ENCODE data around the gene UNC5CL. TPM values are rescaled to one million over a fixed set of nuclear protein-coding genes. Genes with fewer than 3 reads are reported as not detected.

Gene UNC5CL
- total and polyA plus RNA-seq, 2 of the 4 experiments (the other 2 are of a cell fraction) = not detected

DNA sequence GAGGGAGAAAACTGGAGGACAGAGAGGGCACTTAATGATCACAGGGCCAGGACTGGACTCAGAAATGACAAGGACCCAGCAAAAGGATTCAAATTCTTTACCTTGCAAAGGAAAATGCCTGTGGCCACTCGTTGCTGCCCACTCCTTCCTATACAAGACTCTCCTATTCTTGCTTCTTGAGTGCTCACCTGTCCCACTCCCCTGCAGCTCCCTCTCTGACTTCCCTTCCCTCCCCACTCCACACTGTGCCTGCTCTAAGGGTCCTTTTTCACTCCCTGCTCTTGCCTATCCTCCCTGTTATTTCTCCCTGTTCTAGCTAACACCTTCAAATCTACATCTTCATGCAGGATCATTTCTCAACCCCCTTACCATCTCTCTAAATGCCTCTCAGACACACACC is 56.1 kb downstream of the UNC5CL start:
- DNase-seq (no peak), ATAC-seq (ENCODE audit: low read depth) (no peak)
- no peak overlapping the region for H3K9ac ChIP-seq (ENCODE audit: low read depth, low read length)
- no peaks in the 10 kb centered on the region for H4K20me1 ChIP-seq (ENCODE audit: insufficient read depth, low read length)
- in situ Hi-C loops (cut with MboI; ENCODE audit: low sequenced_read_pairs) (no loop called here), intact Hi-C loops (cut with micrococcal nuclease) (no loop called here), dilution Hi-C loops (cut with HindIII; ENCODE audit: low sequenced_read_pairs, unreplicated experiment) (no loop called here)
- H4K91ac ChIP-seq (ENCODE audit: insufficient read depth, low read depth, low read length) = no peak overlapping the region
- H2BK20ac ChIP-seq (ENCODE audit: low read depth, low read length) = no peak overlapping the region
- no peaks in the 10 kb centered on the region for H3K9me1 ChIP-seq (ENCODE audit: insufficient read depth, low read length)
- H2AK9ac ChIP-seq (replicated peaks; ENCODE audit: low read depth, low read length, poor library complexity) = no peak overlapping the region
- no peak overlapping the region for H3K56ac ChIP-seq (ENCODE audit: extremely low read depth, insufficient read depth, low read length)
- H4K5ac ChIP-seq (ENCODE audit: low read depth, low read length) = no peak overlapping the region
- no peak overlapping the region for H3K23ac ChIP-seq (ENCODE audit: low read depth, low read length)
- no peak overlapping the region for H3K27ac ChIP-seq (ENCODE audit: insufficient read depth, low read length)
- no peak overlapping the region for H4K8ac ChIP-seq (ENCODE audit: low read depth in 2 of 2, low read length in 2 of 2)
- H3K18ac ChIP-seq (ENCODE audit: low read depth, low read length) = no peak overlapping the region
- TF ChIP-seq POLR2A (IDR thresholded peaks at IDR 0.05; ENCODE audit: low read depth, low read length) = no peak
- TF ChIP-seq, protein P1, sequence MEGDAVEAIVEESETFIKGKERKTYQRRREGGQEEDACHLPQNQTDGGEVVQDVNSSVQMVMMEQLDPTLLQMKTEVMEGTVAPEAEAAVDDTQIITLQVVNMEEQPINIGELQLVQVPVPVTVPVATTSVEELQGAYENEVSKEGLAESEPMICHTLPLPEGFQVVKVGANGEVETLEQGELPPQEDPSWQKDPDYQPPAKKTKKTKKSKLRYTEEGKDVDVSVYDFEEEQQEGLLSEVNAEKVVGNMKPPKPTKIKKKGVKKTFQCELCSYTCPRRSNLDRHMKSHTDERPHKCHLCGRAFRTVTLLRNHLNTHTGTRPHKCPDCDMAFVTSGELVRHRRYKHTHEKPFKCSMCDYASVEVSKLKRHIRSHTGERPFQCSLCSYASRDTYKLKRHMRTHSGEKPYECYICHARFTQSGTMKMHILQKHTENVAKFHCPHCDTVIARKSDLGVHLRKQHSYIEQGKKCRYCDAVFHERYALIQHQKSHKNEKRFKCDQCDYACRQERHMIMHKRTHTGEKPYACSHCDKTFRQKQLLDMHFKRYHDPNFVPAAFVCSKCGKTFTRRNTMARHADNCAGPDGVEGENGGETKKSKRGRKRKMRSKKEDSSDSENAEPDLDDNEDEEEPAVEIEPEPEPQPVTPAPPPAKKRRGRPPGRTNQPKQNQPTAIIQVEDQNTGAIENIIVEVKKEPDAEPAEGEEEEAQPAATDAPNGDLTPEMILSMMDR (conservative IDR thresholded peaks at IDR 0.05; ENCODE audit: low read depth, low read length) = no peak
- TF ChIP-seq NFE2L2 (IDR thresholded peaks at IDR 0.05; ENCODE audit: low read depth, low read length) = no peak
- no peak for TF ChIP-seq BHLHE40 (IDR thresholded peaks at IDR 0.05; ENCODE audit: low read depth, low read length)
- TF ChIP-seq MXI1 (IDR thresholded peaks at IDR 0.05; ENCODE audit: borderline replicate concordance, low read depth, low read length) = no peak
- no peak for TF ChIP-seq CEBPB (IDR thresholded peaks at IDR 0.05; ENCODE audit: low read depth, low read length)
- no peak for TF ChIP-seq MAFK (IDR thresholded peaks at IDR 0.05; ENCODE audit: low read depth, low read length)
- no peak for TF ChIP-seq RFX5 (IDR thresholded peaks at IDR 0.05; ENCODE audit: low read depth, low read length)
- TF ChIP-seq FOS (IDR thresholded peaks at IDR 0.05; ENCODE audit: low read depth, low read length) = no peak
- no peak for TF ChIP-seq MAZ (IDR thresholded peaks at IDR 0.05; ENCODE audit: borderline replicate concordance, low read depth, low read length)
- no peak for TF ChIP-seq CHD1 (IDR thresholded peaks at IDR 0.05; ENCODE audit: low read depth, low read length)
- no peak for TF ChIP-seq RCOR1 (IDR thresholded peaks at IDR 0.05; ENCODE audit: insufficient replicate concordance, low read length)
- TF ChIP-seq RAD21 (IDR thresholded peaks at IDR 0.05; ENCODE audit: low read length) = no peak
- TF ChIP-seq, protein P2, sequence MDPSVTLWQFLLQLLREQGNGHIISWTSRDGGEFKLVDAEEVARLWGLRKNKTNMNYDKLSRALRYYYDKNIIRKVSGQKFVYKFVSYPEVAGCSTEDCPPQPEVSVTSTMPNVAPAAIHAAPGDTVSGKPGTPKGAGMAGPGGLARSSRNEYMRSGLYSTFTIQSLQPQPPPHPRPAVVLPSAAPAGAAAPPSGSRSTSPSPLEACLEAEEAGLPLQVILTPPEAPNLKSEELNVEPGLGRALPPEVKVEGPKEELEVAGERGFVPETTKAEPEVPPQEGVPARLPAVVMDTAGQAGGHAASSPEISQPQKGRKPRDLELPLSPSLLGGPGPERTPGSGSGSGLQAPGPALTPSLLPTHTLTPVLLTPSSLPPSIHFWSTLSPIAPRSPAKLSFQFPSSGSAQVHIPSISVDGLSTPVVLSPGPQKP (IDR thresholded peaks at IDR 0.05; ENCODE audit: borderline replicate concordance, low read depth, low read length) = no peak
- TF ChIP-seq, protein P3, sequence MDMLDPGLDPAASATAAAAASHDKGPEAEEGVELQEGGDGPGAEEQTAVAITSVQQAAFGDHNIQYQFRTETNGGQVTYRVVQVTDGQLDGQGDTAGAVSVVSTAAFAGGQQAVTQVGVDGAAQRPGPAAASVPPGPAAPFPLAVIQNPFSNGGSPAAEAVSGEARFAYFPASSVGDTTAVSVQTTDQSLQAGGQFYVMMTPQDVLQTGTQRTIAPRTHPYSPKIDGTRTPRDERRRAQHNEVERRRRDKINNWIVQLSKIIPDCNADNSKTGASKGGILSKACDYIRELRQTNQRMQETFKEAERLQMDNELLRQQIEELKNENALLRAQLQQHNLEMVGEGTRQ (IDR thresholded peaks at IDR 0.05; ENCODE audit: low read depth, low read length) = no peak
- CTCF ChIA-PET = no interaction called here
- no peak overlapping the region for H2BK5ac ChIP-seq (ENCODE audit: low read depth, low read length, poor library complexity, severe bottlenecking)
- POLR2A ChIA-PET (ENCODE audit: unreplicated experiment) = no interaction called here
- 11% methylated on average over 1 of the region's 1 CpG; no CpG with 5 or more reads in 1 of the 2 experiments for WGBS, 2 experiments (ENCODE audit: extremely low coverage in 2 of 2, insufficient read length in 1 of 2)
- H3K9me3 ChIP-seq (ENCODE audit: control insufficient read depth, insufficient read depth, low read length) = no peaks in the 10 kb centered on the region; the same call in 1 of the 2 replicates
- no peaks in the 10 kb centered on the region for H3K79me1 ChIP-seq (ENCODE audit: low read depth in 1 of 2, low read length in 2 of 2)
- H2AFZ ChIP-seq (replicated peaks; ENCODE audit: low read length, poor library complexity) = no peak overlapping the region
- H3K14ac ChIP-seq (replicated peaks; ENCODE audit: low read depth, low read length) = no peak overlapping the region
- H3K27me3 ChIP-seq (ENCODE audit: control insufficient read depth, insufficient read depth, low read length) = peaks cover 18% of the 10 kb centered on the region
- no peaks in the 10 kb centered on the region; the same call in 1 of the 2 replicates for H3K4me1 ChIP-seq (ENCODE audit: control insufficient read depth, insufficient read depth, low read length)
- H3K4me2 ChIP-seq (ENCODE audit: low read depth, low read length) = no peak overlapping the region
- H2AK5ac ChIP-seq (ENCODE audit: low read depth, low read length) = no peak overlapping the region
- H3K36me3 ChIP-seq (ENCODE audit: control insufficient read depth, insufficient read depth, low read length) = no peaks in the 10 kb centered on the region
- no peak overlapping the region for H2BK120ac ChIP-seq (ENCODE audit: low read depth, low read length)
- BruUV-seq (replicated peaks) = no TSS peak
- no peak overlapping the region for H3K4me3 ChIP-seq (ENCODE audit: insufficient read depth, low read depth, low read length)
- no peak overlapping the region for H3K4ac ChIP-seq (ENCODE audit: low read depth, low read length)
- no peak overlapping the region for H2BK15ac ChIP-seq (ENCODE audit: low read depth, low read length)

Data from IMR-90 (cell line).